Stimulated activated CD8-positive, alpha-beta memory T cell treated with anti-CD3 and anti-CD28 coated beads, Interleukin-15, amount 100 ng/mL, for 4 hours (primary cell): ENCODE results near the gene MIXL1.
"Not testable (repeated sequence)": the region's sequence is repeated elsewhere in the genome, so short reads cannot be mapped to it uniquely, and the experiment has no call there.

Experiments used
- DNase-seq, 2 donors: peaks; one replicate each; pipeline ENCODE4 v3.0.0-alpha.2; 2020; ENCODE audit warnings: low read depth in 2 of 2

The MIXL1 gene

GRCh38 chr1:226215239-226215638 lies 8.2 kb upstream of the MIXL1 start:
- no peak for DNase-seq

GRCh38 chr1:226216056-226216455 lies 7.4 kb upstream of the MIXL1 start:
- no peak for DNase-seq

- no peak for DNase-seq
Measured at GRCh38 chr1:226217273-226217672, 6.2 kb upstream of the MIXL1 start.

- no peak for DNase-seq
Measured at GRCh38 chr1:226220473-226221189, 2.8 kb upstream of the MIXL1 start.

- DNase-seq = no peak
Measured at GRCh38 chr1:226222686-226223085, 778 bp upstream of the MIXL1 start.

- no peak for DNase-seq
Measured at GRCh38 chr1:226223786-226224244, 351 bp downstream of the MIXL1 start.

- no peak for DNase-seq
Measured at GRCh38 chr1:226226601-226227000, 3.1 kb downstream of the MIXL1 start.

GRCh38 chr1:226233293-226233692 lies 9.8 kb downstream of the MIXL1 start:
- no peak for DNase-seq

GRCh38 chr1:226233806-226234205 lies 10.3 kb downstream of the MIXL1 start:
- DNase-seq = no peak

GRCh38 chr1:226236826-226237225 lies 13.4 kb downstream of the MIXL1 start:
- DNase-seq = no peak

GRCh38 chr1:226239421-226239820 lies 16.0 kb downstream of the MIXL1 start:
- no peak for DNase-seq

- DNase-seq = no peak
Measured at GRCh38 chr1:226248091-226248490, 24.6 kb downstream of the MIXL1 start.

GRCh38 chr1:226248796-226249195 lies 25.3 kb downstream of the MIXL1 start:
- no peak for DNase-seq

GRCh38 chr1:226250511-226250910 lies 27.0 kb downstream of the MIXL1 start:
- DNase-seq = no peak

GRCh38 chr1:226252841-226253240 lies 29.4 kb downstream of the MIXL1 start:
- not testable (repeated sequence) for DNase-seq

- DNase-seq = no peak
Measured at GRCh38 chr1:226253933-226254332, 30.5 kb downstream of the MIXL1 start.

GRCh38 chr1:226255380-226255779 lies 31.9 kb downstream of the MIXL1 start:
- no peak for DNase-seq

- no peak for DNase-seq
Measured at GRCh38 chr1:226261818-226262217, 38.4 kb downstream of the MIXL1 start.

GRCh38 chr1:226268421-226269124 lies 45.1 kb downstream of the MIXL1 start:
- DNase-seq = no peak

GRCh38 chr1:226272233-226272902 lies 48.9 kb downstream of the MIXL1 start:
- DNase-seq = not testable (repeated sequence)

- no peak for DNase-seq
Measured at GRCh38 chr1:226274138-226274537, 50.7 kb downstream of the MIXL1 start.

- DNase-seq = no peak
Measured at GRCh38 chr1:226276077-226276682, 52.7 kb downstream of the MIXL1 start.
